ENCODE data around the gene HIPK3. TPM values are rescaled to one million over a fixed set of nuclear protein-coding genes. Genes with fewer than 3 reads are reported as not detected.

Gene HIPK3
- total and polyA plus RNA-seq, 2 donors (not counting 3 experiments of a cell fraction or from before 2014, with no cell fraction given), result 13.3 to 36.1 TPM

GRCh38 chr11:33273656-33274055 is 16.5 kb downstream of the HIPK3 start:
- POLR2A ChIA-PET, result no interaction called here

GRCh38 chr11:33280411-33280810 is 23.2 kb downstream of the HIPK3 start:
- Histone ChIP-seq H3K9ac (replicated peaks; ENCODE audit: extremely low read depth, insufficient read depth, low read length) (no peak overlapping the region), H3K4me3 (replicated peaks in 1 of 3; ENCODE audit: insufficient read depth in 1 of 3, low read depth in 1 of 3, low read length in 3 of 3) (no peak overlapping the region), H3K27ac (ENCODE audit: insufficient read depth, low read depth, low read length) (no peak overlapping the region), H2AFZ (ENCODE audit: low read depth, low read length) (no peak overlapping the region), H3K4me1 (ENCODE audit: control insufficient read depth, extremely low read depth, insufficient read depth, low read length) (no peaks in the 10 kb centered on the region), H3K9me1 (replicated peaks; ENCODE audit: control insufficient read depth, extremely low read depth, insufficient read depth, low read length) (no peaks in the 10 kb centered on the region), H3K36me3 (ENCODE audit: control insufficient read depth in 2 of 2, extremely low read depth in 1 of 2, insufficient read depth in 2 of 2, low read length in 2 of 2) (no peaks in the 10 kb centered on the region), H4K20me1 (replicated peaks; ENCODE audit: control insufficient read depth, extremely low read depth, insufficient read depth, low read length) (peaks cover 23% of the 10 kb centered on the region), H3K79me2 (ENCODE audit: control insufficient read depth, insufficient read depth, low read length) (peaks cover 82% of the 10 kb centered on the region), H3K4me2 (ENCODE audit: insufficient read depth, low read length) (no peak overlapping the region), H3K27me3 (ENCODE audit: control insufficient read depth in 2 of 2, insufficient read depth in 2 of 2, low read length in 2 of 2) (no peaks in the 10 kb centered on the region), H3K9me3 (replicated peaks; ENCODE audit: control insufficient read depth, insufficient read depth, low read length) (no peaks in the 10 kb centered on the region)
- FAIRE-seq (no peak), DNase-seq (ENCODE audit: low read depth, low spot score) (no peak)
- no TSS peak for BruUV-seq (replicated peaks)
- dilution Hi-C loops (cut with MboI; ENCODE audit: extremely low pct_ligation_motif_present, low sequenced_read_pairs) (no loop called here), intact Hi-C loops (cut with micrococcal nuclease) (no loop called here)
- ChIA-PET POLR2A (no interaction called here), CTCF (interaction anchor here (1.0 to 1.5 kb wide), 3 partner anchors 18 to 113 kb away, joined by 3 to 5 read pairs (median 3); no protein-coding TSS in a partner anchor)
- no peak for TF ChIP-seq EZH2 (IDR thresholded peaks at IDR 0.05; ENCODE audit: borderline replicate concordance, low read depth, low read length, severe bottlenecking)
- no peak for TF ChIP-seq CTCF (IDR thresholded peaks at IDR 0.05; ENCODE audit: extremely low read depth in 1 of 2, insufficient read depth in 1 of 2, low read depth in 1 of 2, low read length in 2 of 2)
- no peak for TF ChIP-seq MYC (IDR thresholded peaks at IDR 0.05; ENCODE audit: low read depth, low read length)
- TF ChIP-seq FOS (IDR thresholded peaks at IDR 0.05; ENCODE audit: borderline replicate concordance, insufficient read depth, low read length), result no peak
- TF ChIP-seq POLR2A (IDR thresholded peaks at IDR 0.05; ENCODE audit: low read depth, low read length), result no peak
- TF ChIP-seq MAX (IDR thresholded peaks at IDR 0.05; ENCODE audit: insufficient read depth, insufficient read length), result no peak
- no peak for TF ChIP-seq GATA2 (IDR thresholded peaks at IDR 0.05; ENCODE audit: insufficient read depth, insufficient read length, low read depth, low read length)
- TF ChIP-seq JUN (IDR thresholded peaks at IDR 0.05; ENCODE audit: borderline replicate concordance, insufficient read depth, insufficient read length, low read depth), result no peak
- TF ChIP-seq POLR2AphosphoS5 (IDR thresholded peaks at IDR 0.05; ENCODE audit: insufficient read depth, low read depth, low read length), result no peak

More at GRCh38 chr11:33273656-33274055, 16.5 kb downstream of the HIPK3 start:
- DNase-seq (ENCODE audit: low read depth, low spot score) (no peak), FAIRE-seq (no peak)
- TF ChIP-seq POLR2A (IDR thresholded peaks at IDR 0.05; ENCODE audit: low read depth, low read length) (no peak), CTCF (IDR thresholded peaks at IDR 0.05; ENCODE audit: extremely low read depth in 1 of 2, insufficient read depth in 1 of 2, low read depth in 1 of 2, low read length in 2 of 2) (no peak)
- no peaks in the 10 kb centered on the region for H3K9me3 ChIP-seq (replicated peaks; ENCODE audit: control insufficient read depth, insufficient read depth, low read length)
- no peak overlapping the region for H3K9ac ChIP-seq (replicated peaks; ENCODE audit: extremely low read depth, insufficient read depth, low read length)
- no peak overlapping the region for H3K27ac ChIP-seq (ENCODE audit: insufficient read depth, low read depth, low read length)
- H2AFZ ChIP-seq (ENCODE audit: low read depth, low read length), result no peak overlapping the region
- no TSS peak for BruUV-seq (replicated peaks)
- CTCF ChIA-PET, result no interaction called here
- dilution Hi-C loops (cut with MboI; ENCODE audit: extremely low pct_ligation_motif_present, low sequenced_read_pairs) (no loop called here), intact Hi-C loops (cut with micrococcal nuclease) (no loop called here)
- no peak overlapping the region for H3K4me3 ChIP-seq (replicated peaks in 1 of 3; ENCODE audit: insufficient read depth in 1 of 3, low read depth in 1 of 3, low read length in 3 of 3)
- H3K4me1 ChIP-seq (ENCODE audit: control insufficient read depth, extremely low read depth, insufficient read depth, low read length), result no peaks in the 10 kb centered on the region
- H3K36me3 ChIP-seq (ENCODE audit: control insufficient read depth in 2 of 2, extremely low read depth in 1 of 2, insufficient read depth in 2 of 2, low read length in 2 of 2), result no peaks in the 10 kb centered on the region
- peaks cover 86% of the 10 kb centered on the region for H3K79me2 ChIP-seq (ENCODE audit: control insufficient read depth, insufficient read depth, low read length)
- no peak overlapping the region for H3K4me2 ChIP-seq (ENCODE audit: insufficient read depth, low read length)
- H3K27me3 ChIP-seq (ENCODE audit: control insufficient read depth in 2 of 2, insufficient read depth in 2 of 2, low read length in 2 of 2), result no peaks in the 10 kb centered on the region
- H3K9me1 ChIP-seq (replicated peaks; ENCODE audit: control insufficient read depth, extremely low read depth, insufficient read depth, low read length), result no peaks in the 10 kb centered on the region
- H4K20me1 ChIP-seq (replicated peaks; ENCODE audit: control insufficient read depth, extremely low read depth, insufficient read depth, low read length), result peaks cover 31% of the 10 kb centered on the region
